ENCODE results near the gene CAMK2B.
A peak's percentile ranks its signal among the peaks of the same experiment; 100 is the strongest.

The CAMK2B gene

DNA sequence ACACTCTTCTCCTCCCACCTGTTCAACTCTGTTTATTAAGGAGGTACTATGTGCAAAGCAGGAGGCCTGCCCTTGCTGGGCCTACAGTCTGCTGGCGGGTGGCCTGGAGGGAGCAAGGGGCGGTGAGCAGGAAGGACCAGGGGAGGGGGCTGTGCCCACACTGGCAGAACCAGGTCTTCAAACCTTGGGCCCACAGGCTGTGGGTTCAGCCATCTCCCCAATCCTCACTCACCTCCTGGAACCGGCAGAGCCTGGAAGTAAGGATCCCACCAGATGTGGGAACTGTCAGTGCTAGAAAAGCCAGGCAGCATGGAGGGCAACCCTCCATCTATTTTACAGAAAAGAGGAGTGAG, 50.8 kb downstream of the CAMK2B start:
- DNase-seq (ENCODE audit: low read depth in 2 of 2): no peak

- no peak for DNase-seq (ENCODE audit: low read depth in 2 of 2)
Measured at GRCh38 chr7:44273681-44274622, 51.4 kb downstream of the CAMK2B start.

DNA sequence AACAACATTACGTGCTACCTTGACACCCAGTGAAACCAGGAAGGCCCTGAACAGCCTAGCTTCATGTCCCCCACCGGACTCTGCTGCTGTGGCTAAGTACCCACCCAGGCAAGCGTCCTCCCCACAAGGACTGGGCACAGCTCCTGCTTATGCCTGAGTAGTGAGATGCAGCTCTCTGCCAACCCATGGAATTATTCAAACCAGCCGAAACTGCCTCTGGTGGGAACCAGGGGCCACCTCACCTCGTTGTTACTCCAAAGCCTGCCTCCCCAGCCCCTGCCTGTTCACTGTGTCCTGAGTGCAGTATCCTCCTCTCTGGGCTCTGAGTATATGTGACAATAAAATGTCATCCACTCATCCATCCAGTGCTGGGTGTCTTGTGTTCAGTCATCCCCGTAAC, 52.4 kb downstream of the CAMK2B start:
- no peak for DNase-seq (ENCODE audit: low read depth in 2 of 2)

DNA sequence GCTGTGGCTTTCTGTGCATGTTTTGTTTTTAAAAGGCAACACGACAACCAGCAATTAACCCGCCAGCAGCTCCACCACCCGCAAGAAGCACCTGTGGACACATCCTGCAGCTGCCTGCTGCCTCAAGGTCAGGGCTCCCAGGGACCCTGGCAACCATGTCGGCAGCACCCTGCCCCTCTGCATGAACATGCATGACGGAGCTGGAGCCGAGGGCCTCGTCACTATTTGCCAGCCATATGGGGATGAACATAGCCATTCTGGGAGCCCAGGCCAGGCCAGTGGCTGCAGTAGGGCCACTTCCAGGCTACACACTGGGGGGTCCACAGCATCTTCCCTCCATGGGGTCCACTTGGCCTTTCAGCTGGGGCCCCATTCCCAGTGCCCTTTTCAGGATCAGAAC, 52.9 kb downstream of the CAMK2B start:
- no peak for DNase-seq (ENCODE audit: low read depth in 2 of 2)

- no peak for DNase-seq (ENCODE audit: low read depth in 2 of 2)
Measured at GRCh38 chr7:44269943-44270493, 55.4 kb downstream of the CAMK2B start.

GRCh38 chr7:44269417-44269816, 56.0 kb downstream of the CAMK2B start:
- no peak for DNase-seq (ENCODE audit: low read depth in 2 of 2)

GRCh38 chr7:44268671-44269070, 56.7 kb downstream of the CAMK2B start:
- DNase-seq (ENCODE audit: low read depth in 2 of 2): no peak

DNA sequence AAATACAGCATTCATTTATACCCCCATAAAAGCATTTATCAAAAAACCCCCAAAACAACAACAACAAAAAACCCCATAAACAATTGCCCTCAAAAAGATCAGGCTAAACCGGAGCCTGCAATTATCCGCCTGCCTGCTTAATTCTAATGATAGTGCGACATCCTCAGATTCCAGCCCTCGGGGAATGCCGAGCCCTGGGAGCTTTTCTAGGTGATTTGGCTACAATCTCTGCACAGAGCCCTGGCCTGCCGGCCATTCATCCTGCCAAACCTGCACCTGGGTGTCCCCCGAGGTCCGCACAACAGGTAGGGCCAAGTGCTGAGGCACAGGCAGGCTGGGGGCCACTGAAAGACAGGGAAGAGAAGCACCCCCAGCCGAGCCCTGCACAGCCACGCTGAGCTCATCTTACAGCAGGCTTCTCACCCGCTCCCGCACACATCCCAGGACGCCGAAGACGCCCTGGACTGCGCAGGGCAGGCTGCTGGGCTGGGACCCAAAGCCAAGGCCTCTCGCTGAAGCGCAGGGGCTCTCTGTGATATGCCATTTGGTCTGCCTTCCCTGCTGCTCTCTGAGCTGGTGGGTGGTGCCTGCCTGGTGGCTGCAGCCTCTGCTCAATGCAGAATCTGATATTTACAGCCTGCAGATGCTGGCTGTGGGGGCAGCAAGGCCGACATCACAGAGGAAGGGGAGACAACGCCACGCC, 57.5 kb downstream of the CAMK2B start:
- no peak for DNase-seq (ENCODE audit: low read depth in 2 of 2)

DNA sequence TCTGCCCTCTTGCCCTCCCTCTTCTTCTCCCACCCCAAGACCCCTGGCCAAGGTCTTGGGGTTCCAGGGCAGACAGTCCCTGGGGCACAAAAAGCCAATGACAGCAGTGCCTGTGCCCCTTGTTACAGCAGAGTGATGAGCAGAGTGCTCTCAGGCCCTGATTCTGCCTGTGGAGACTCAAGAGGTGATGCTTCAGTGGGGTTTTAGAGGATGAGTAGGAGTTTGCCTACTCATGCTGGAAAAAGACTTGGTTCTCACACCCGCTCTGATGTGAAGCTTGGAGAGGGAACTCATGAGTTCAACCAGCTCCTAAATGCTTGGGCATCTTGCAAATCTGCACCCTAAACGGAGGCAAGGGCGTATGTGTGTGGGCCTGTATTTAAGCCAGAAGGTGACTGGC, 58.2 kb downstream of the CAMK2B start:
- DNase-seq (ENCODE audit: low read depth in 2 of 2): no peak

DNA sequence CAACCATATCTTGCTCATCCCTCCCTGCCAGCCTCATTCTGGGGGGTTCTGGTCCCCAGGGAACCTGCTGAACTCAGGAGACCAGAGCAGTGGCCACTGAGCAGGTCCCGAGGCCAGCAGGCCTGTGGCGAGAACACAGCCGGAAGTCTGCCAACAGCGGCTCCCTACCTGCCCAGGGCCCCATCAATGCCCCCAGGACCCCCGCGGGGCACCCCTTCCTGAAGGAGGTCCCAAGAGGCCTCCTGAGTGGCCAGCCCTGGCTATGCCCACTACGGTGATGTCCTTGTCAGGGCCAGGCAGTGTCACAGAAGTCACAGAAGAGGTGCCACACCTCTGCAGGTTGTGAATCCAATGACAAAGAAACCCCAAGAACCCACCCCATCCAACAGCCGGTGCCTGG, 58.9 kb downstream of the CAMK2B start:
- no peak for DNase-seq (ENCODE audit: low read depth in 2 of 2)

- DNase-seq (ENCODE audit: low read depth in 2 of 2): no peak
Measured at GRCh38 chr7:44265728-44266127, 59.7 kb downstream of the CAMK2B start.

DNA sequence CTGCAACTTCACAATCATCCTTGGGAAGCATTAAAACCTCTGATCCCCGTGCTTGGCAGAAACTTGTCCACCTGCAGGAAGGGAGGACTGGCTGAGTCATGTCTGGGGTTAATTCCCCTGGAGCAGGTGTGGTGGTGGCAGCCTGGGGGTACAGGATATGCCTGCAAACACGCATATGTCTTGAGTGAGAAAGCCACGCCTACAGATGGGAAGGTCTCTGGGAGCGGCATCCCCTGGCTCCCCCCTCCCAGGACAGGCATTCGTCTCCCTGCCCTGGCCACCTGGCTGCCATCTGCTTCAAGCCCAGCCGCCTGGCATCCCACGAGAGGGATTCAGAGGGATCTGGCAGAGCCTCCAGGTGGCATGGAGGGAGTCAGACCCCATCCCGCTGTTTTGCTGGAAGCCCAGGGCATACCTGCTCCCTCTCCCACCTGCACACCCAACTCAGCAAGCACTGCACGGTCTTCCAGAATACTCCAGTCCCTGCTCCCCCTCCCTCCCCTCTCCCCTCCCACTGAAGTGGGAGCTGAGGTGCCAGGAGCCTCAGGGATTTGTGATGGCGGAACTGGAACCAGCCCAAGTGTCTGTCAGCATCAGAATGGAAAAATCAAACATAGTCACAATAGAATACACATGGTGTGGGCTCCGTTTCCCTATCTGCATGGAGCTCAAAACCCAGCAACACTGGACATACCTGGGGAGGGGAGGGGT, 61.0 kb downstream of the CAMK2B start:
- no peak for DNase-seq (ENCODE audit: low read depth in 2 of 2)

- no peak for DNase-seq (ENCODE audit: low read depth in 2 of 2)
Measured at GRCh38 chr7:44263326-44264082, 61.9 kb downstream of the CAMK2B start.

- DNase-seq (ENCODE audit: low read depth in 2 of 2): no peak
Measured at GRCh38 chr7:44262031-44262430, 63.4 kb downstream of the CAMK2B start.

DNA sequence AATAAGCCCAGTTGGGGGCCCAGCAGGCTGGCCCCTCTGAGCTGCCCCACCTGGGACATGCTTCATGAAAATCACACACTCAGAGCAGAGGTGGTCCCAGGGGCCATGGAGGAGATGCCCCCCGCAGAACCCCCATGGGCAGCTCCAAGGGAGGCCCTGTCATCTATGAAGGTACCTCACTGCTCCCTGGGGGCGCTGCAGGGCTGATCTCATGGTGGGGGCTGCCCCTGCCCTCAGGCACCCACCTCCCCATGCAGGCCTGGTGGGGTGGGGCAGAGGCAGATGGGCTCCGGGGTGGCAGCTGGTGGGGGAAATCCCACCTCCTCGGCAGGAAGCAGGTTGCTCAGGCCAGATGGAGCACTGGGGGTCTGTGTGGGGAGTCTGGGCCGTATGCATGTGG, 64.2 kb downstream of the CAMK2B start:
- DNase-seq (ENCODE audit: low read depth in 2 of 2): no peak

- no peak for DNase-seq (ENCODE audit: low read depth in 2 of 2)
Measured at GRCh38 chr7:44259547-44260457, 65.6 kb downstream of the CAMK2B start.

DNA sequence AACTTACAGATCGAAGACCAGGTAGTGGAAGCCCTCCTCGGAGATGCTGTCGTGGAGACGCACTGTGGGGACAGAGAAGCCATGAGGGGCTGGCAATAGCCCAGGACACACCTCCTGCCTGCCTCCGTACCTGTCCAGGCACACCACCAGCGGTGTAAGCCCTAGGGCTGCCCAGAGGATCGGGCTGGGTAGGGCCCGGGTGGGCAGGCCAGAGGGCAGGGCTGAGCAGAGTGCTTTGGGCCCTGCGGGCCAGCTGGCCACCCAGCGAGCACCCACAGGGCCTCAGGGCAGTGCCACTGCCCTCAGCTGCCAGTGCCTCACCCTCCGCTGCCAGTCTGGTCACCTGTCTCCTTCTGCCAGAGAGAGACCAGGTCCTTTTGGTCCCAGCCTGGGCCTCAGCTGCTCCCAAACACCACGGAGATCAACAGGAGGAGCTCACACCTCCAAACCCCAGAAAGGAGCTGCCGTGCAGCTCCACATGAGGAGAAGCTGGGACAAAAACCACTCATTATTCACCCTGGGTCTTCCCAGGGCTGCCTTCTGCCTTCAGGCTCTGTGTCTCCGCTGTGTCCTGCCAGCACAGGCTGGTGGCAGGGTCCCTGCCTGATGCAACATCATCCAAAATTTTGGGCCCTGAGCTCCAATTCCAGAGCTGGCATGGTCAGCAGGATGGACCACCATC, 66.4 kb downstream of the CAMK2B start:
- no peak for DNase-seq (ENCODE audit: low read depth in 2 of 2)

DNA sequence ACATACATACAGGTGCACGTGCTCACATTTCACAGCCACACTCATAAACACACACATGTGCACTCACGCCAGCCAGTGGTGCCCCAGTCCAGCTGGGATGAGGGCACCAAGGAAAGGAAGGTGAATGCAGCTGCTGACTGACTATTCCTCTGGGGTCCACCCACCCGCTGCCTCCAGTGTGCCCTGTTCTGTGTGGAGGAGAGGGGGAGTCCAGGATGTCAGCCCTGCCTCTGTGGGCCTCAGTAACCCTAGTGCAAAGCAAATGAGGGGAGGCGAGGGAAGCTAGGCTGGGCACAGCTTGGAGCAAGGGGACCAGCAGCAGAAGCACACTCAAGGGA, 67.0 kb downstream of the CAMK2B start:
- no peak for DNase-seq (ENCODE audit: low read depth in 2 of 2)

- peak; percentile 68 to 74 for DNase-seq (ENCODE audit: low read depth in 2 of 2)
Measured at GRCh38 chr7:44257618-44258422, 67.6 kb downstream of the CAMK2B start.

Data from stimulated activated CD8-positive, alpha-beta memory T cell treated with anti-CD3 and anti-CD28 coated beads, Interleukin-7, amount 100 ng/mL, for 4 hours (primary cell).